HCT116 (cell line): ENCODE results near the gene ARL2BP. TPM values are rescaled to one million over a fixed set of nuclear protein-coding genes. Genes with fewer than 3 reads are reported as not detected.

ENCODE experiments used
- ATAC-seq: fragments of 200-7000 bp; cut with Tn5 transposase; 2 replicates; pipeline ENCODE4 v1.9.1; 2020; ENCODE audit warnings: mild to moderate bottlenecking, moderate library complexity
- BruUV-seq: library from RNA; stranded (reverse); fragments of 400-500 nt; replicated peaks from 2 replicates; lab custom pipeline; 2021; lab: Mats Ljungman, UMichigan
- CTCF ChIA-PET: fragments of 300-600 bp; sonication (Branson Sonifier 250); formaldehyde crosslinking; loops from one replicate; lab custom pipeline; 2021; ENCODE audit warnings: antibody characterized with exemption; lab: Charles Lee
- POLR2A ChIA-PET: fragments of 300-600, 350-600 bp; sonication (Branson Sonifier 250); formaldehyde crosslinking; loops from one replicate; lab custom pipeline; 2021; ENCODE audit warnings: antibody characterized with exemption; lab: Charles Lee
- RAD21 ChIA-PET, 2 experiments: fragments of 300-600 bp; sonication (Branson Sonifier 250); formaldehyde crosslinking; loops; one replicate each; lab custom pipeline; 2023; ENCODE audit warnings: low total read pairs in 2 of 2; ENCODE audit not compliant: uncharacterized antibody in 2 of 2, unreplicated experiment in 2 of 2, low non-redundant PET in 1 of 2; lab: Charles Lee
- DNase-seq: peaks from one replicate; pipeline ENCODE4 v3.0.0-alpha.2; 2010; ENCODE audit warnings: low read depth, low spot score
- H2AFZ ChIP-seq: fragments of 200-600 bp; shearing (Covaris generic), sonication (generic); 2 replicates; pipeline ENCODE4 v1.6.1; 2017; ENCODE audit warnings: low read depth, mixed run types, mixed read lengths, antibody characterized with exemption, low read length; ENCODE audit not compliant: poor library complexity, severe bottlenecking
- H3K27ac ChIP-seq: 2 replicates; pipeline ENCODE4 v1.5.1; 2012; ENCODE audit warnings: low read depth, low read length
- H3K27me3 ChIP-seq: fragments of 200-600 bp; sonication (generic); 2 replicates; pipeline ENCODE4 v1.6.1; 2016; ENCODE audit warnings: mixed run types, low read length, mixed read lengths; ENCODE audit not compliant: insufficient read depth
- H3K36me3 ChIP-seq, 2 experiments: fragments of 200-500 bp in 1 of 2; fragments of 200-600 bp in 1 of 2; sonication (Bioruptor generic) in 1 of 2; sonication (generic) in 1 of 2; 2 replicates each; pipeline versions ENCODE4 v1.5.1 to v1.6.1; 2014 to 2016; ENCODE audit warnings: low read length in 2 of 2, inconsistent platforms in 1 of 2, mixed read lengths in 1 of 2, mixed run types in 1 of 2; ENCODE audit not compliant: insufficient read depth in 2 of 2, control insufficient read depth in 1 of 2
- H3K4me1 ChIP-seq, 2 experiments: fragments of 200-600 bp in 1 of 2; sonication (generic) in 1 of 2; 2 replicates each; pipeline versions ENCODE4 v1.5.1 to v1.6.1; 2012 to 2017; ENCODE audit warnings: low read length in 2 of 2, inconsistent platforms in 1 of 2, mild to moderate bottlenecking in 1 of 2, mixed read lengths in 1 of 2, mixed run types in 1 of 2, moderate library complexity in 1 of 2; ENCODE audit not compliant: insufficient read depth in 2 of 2, control insufficient read depth in 1 of 2
- H3K4me2 ChIP-seq: fragments of 200-600 bp; sonication (generic); 2 replicates; pipeline ENCODE4 v1.6.1; 2017; ENCODE audit warnings: mixed run types, low read length, mixed read lengths
- H3K4me3 ChIP-seq, 2 experiments: fragments of 200-600 bp in 1 of 2; sonication (generic) in 1 of 2; replicated peaks in 1 of 2; 2 replicates each; pipeline ENCODE4 v1.5.1; 2011 to 2016; ENCODE audit warnings: low read length in 2 of 2, control low read depth in 1 of 2, low read depth in 1 of 2, mild to moderate bottlenecking in 1 of 2, mixed read lengths in 1 of 2, mixed run types in 1 of 2
- H3K79me2 ChIP-seq: fragments of 200-600 bp; sonication (generic); 2 replicates; pipeline ENCODE4 v1.6.1; 2017; ENCODE audit warnings: mild to moderate bottlenecking, mixed run types, low read length, moderate library complexity, mixed read lengths; ENCODE audit not compliant: insufficient read depth
- H3K9ac ChIP-seq: fragments of 200-600 bp; sonication (generic); 2 replicates; pipeline ENCODE4 v1.6.1; 2016; ENCODE audit warnings: low read length, mixed read lengths
- H3K9me2 ChIP-seq: fragments of 200-600 bp; sonication (generic), shearing (Covaris generic); 2 replicates; pipeline ENCODE4 v1.6.1; 2017; ENCODE audit warnings: mixed run types, mild to moderate bottlenecking, moderate library complexity; ENCODE audit not compliant: insufficient read depth
- H3K9me3 ChIP-seq, 2 experiments: fragments of 200-500 bp in 1 of 2; fragments of 200-600 bp in 1 of 2; sonication (Bioruptor generic) in 1 of 2; sonication (generic) in 1 of 2; 2 replicates each; pipeline ENCODE4 v1.6.1; 2014 to 2017; ENCODE audit warnings: low read length in 2 of 2, mixed read lengths in 2 of 2, inconsistent platforms in 1 of 2, low read depth in 1 of 2, mild to moderate bottlenecking in 1 of 2, mixed run types in 1 of 2, moderate library complexity in 1 of 2; ENCODE audit not compliant: control insufficient read depth in 1 of 2, insufficient read depth in 1 of 2
- H4K20me1 ChIP-seq: fragments of 200-600 bp; sonication (generic), shearing (Covaris generic); 2 replicates; pipeline ENCODE4 v1.6.1; 2017; ENCODE audit warnings: mixed run types, mild to moderate bottlenecking, moderate library complexity; ENCODE audit not compliant: insufficient read depth
- CBX3 ChIP-seq: IDR thresholded peaks from 2 replicates; pipeline ENCODE4 v1.6.1; 2012; ENCODE audit warnings: low read depth
- CEBPB ChIP-seq: IDR thresholded peaks from 2 replicates; pipeline ENCODE4 v1.6.1; 2012; ENCODE audit warnings: low read depth
- EGR1 ChIP-seq: IDR thresholded peaks from 2 replicates; pipeline ENCODE4 v1.6.1; 2012; ENCODE audit warnings: low read depth
- ELF1 ChIP-seq: IDR thresholded peaks from 2 replicates; pipeline ENCODE4 v1.6.1; 2012; ENCODE audit warnings: low read depth, borderline replicate concordance
- EZH2 ChIP-seq: fragments of 200-600 bp; sonication (generic); IDR thresholded peaks from 2 replicates; pipeline ENCODE4 v1.6.1; 2017; ENCODE audit warnings: antibody characterized with exemption, mixed run types
- FOSL1 ChIP-seq: IDR thresholded peaks from 2 replicates; pipeline ENCODE4 v1.6.1; 2012; ENCODE audit warnings: low read depth
- JUND ChIP-seq: IDR thresholded peaks from 2 replicates; pipeline ENCODE4 v1.6.1; 2012
- POLR2AphosphoS5 ChIP-seq: IDR thresholded peaks from 2 replicates; pipeline ENCODE4 v1.6.1; 2011; ENCODE audit warnings: mild to moderate bottlenecking, low read depth, low read length, moderate library complexity
- SIN3A ChIP-seq: IDR thresholded peaks from 2 replicates; pipeline ENCODE4 v1.6.1; 2012; ENCODE audit warnings: low read depth
- SP1 ChIP-seq: IDR thresholded peaks from 2 replicates; pipeline ENCODE4 v1.6.1; 2012; ENCODE audit warnings: low read depth
- SRF ChIP-seq: IDR thresholded peaks from 2 replicates; pipeline ENCODE4 v1.6.1; 2012; ENCODE audit warnings: low read depth
- TCF7L2 ChIP-seq: IDR thresholded peaks from 2 replicates; pipeline ENCODE4 v1.7.0; 2011; ENCODE audit warnings: borderline replicate concordance, inconsistent platforms; ENCODE audit not compliant: insufficient read depth, insufficient read length; ENCODE audit errors: extremely low read depth
- ZFX ChIP-seq: fragments of 450-650 bp; IDR thresholded peaks from 2 replicates; pipeline ENCODE4 v1.6.1; 2017
- ZNF274 ChIP-seq: fragments of 200-500 bp; sonication (Bioruptor generic); IDR thresholded peaks from 2 replicates; pipeline ENCODE4 v1.6.1; 2014; ENCODE audit warnings: mild to moderate bottlenecking, low read depth, low read length, inconsistent platforms
- intact Hi-C: fragments of 100-400 bp; cut with micrococcal nuclease; formaldehyde crosslinking; loops from 2 replicates; pipeline ENCODE4 v1.10.0; 2022
- total RNA-seq: library from RNA; stranded (reverse); gene quantifications from one replicate; pipeline ENCODE4 v1.2.1, GENCODE V29; 2021; ENCODE audit not compliant: unreplicated experiment
- TF ChIP-seq, protein P1 (sequence below), 3 experiments: fragments of 200-600 bp in 1 of 3; sonication (generic) in 1 of 3; IDR thresholded peaks in 2 of 3; conservative IDR thresholded peaks in 1 of 3; 2 replicates each; pipeline ENCODE4 v1.5.1; 2012 to 2017; ENCODE audit warnings: low read depth in 2 of 3, low read length in 2 of 3, antibody characterized with exemption in 1 of 3, borderline replicate concordance in 1 of 3, control low read depth in 1 of 3, mild to moderate bottlenecking in 1 of 3, mixed read lengths in 1 of 3, mixed run types in 1 of 3, moderate library complexity in 1 of 3; ENCODE audit not compliant: insufficient read depth in 1 of 3
- TF ChIP-seq, protein P2 (sequence below): IDR thresholded peaks from 2 replicates; pipeline ENCODE4 v1.6.1; 2012; ENCODE audit warnings: low read depth
- TF ChIP-seq, protein P3 (sequence below): IDR thresholded peaks from 2 replicates; pipeline ENCODE4 v1.6.1; 2011; ENCODE audit warnings: mild to moderate bottlenecking, low read length, moderate library complexity; ENCODE audit not compliant: insufficient replicate concordance; ENCODE audit errors: extremely low read depth
- TF ChIP-seq, protein P4 (sequence below): IDR thresholded peaks from 2 replicates; pipeline ENCODE4 v1.6.1; 2012

ARL2BP gene
- total RNA-seq, 1 experiment from 2014 or later, result 28.8 TPM

DNA sequence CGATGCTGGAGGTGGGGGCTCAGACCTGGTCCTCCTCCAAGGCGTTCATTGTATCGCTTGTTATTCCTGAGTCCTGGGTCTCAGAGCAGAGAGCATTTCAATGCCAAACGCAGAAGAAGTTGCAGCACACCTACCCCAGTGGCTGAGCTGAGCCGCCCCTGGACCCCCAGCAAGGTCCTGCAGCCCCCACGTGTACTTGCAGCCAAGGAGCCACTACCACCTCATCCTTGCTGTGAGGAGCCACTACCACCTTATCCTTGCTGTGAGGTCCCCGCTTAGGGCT is 25.9 kb downstream of the ARL2BP start:
- Histone ChIP-seq H3K4me3 (no peak overlapping the region), H2AFZ (no peak overlapping the region), H3K9me2 (no peaks in the 10 kb centered on the region), H4K20me1 (no peaks in the 10 kb centered on the region), H3K4me1 (no peaks in the 10 kb centered on the region; a peak in 2 of 4 replicates), H3K27me3 (no peaks in the 10 kb centered on the region), H3K36me3 (no peaks in the 10 kb centered on the region), H3K27ac (no peak overlapping the region), H3K79me2 (no peaks in the 10 kb centered on the region), H3K9ac (no peak overlapping the region), H3K4me2 (no peak overlapping the region), H3K9me3 (no peaks in the 10 kb centered on the region)
- ATAC-seq, result no peak
- TF ChIP-seq CBX3 (no peak), POLR2AphosphoS5 (no peak), EZH2 (no peak), JUND (no peak), ZNF274 (no peak), SRF (no peak), CEBPB (no peak), EGR1 (no peak), TCF7L2 (no peak), SP1 (no peak), ZFX (no peak), ELF1 (no peak), SIN3A (no peak), FOSL1 (no peak)
- TF ChIP-seq, protein P1, sequence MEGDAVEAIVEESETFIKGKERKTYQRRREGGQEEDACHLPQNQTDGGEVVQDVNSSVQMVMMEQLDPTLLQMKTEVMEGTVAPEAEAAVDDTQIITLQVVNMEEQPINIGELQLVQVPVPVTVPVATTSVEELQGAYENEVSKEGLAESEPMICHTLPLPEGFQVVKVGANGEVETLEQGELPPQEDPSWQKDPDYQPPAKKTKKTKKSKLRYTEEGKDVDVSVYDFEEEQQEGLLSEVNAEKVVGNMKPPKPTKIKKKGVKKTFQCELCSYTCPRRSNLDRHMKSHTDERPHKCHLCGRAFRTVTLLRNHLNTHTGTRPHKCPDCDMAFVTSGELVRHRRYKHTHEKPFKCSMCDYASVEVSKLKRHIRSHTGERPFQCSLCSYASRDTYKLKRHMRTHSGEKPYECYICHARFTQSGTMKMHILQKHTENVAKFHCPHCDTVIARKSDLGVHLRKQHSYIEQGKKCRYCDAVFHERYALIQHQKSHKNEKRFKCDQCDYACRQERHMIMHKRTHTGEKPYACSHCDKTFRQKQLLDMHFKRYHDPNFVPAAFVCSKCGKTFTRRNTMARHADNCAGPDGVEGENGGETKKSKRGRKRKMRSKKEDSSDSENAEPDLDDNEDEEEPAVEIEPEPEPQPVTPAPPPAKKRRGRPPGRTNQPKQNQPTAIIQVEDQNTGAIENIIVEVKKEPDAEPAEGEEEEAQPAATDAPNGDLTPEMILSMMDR (IDR thresholded peaks at IDR 0.05 in 2 of 3, conservative IDR thresholded peaks at IDR 0.05 in 1 of 3; ENCODE audit: borderline replicate concordance in 1 of 3, insufficient read depth in 1 of 3, low read depth in 2 of 3, low read length in 2 of 3), result no peak
- TF ChIP-seq, protein P2, sequence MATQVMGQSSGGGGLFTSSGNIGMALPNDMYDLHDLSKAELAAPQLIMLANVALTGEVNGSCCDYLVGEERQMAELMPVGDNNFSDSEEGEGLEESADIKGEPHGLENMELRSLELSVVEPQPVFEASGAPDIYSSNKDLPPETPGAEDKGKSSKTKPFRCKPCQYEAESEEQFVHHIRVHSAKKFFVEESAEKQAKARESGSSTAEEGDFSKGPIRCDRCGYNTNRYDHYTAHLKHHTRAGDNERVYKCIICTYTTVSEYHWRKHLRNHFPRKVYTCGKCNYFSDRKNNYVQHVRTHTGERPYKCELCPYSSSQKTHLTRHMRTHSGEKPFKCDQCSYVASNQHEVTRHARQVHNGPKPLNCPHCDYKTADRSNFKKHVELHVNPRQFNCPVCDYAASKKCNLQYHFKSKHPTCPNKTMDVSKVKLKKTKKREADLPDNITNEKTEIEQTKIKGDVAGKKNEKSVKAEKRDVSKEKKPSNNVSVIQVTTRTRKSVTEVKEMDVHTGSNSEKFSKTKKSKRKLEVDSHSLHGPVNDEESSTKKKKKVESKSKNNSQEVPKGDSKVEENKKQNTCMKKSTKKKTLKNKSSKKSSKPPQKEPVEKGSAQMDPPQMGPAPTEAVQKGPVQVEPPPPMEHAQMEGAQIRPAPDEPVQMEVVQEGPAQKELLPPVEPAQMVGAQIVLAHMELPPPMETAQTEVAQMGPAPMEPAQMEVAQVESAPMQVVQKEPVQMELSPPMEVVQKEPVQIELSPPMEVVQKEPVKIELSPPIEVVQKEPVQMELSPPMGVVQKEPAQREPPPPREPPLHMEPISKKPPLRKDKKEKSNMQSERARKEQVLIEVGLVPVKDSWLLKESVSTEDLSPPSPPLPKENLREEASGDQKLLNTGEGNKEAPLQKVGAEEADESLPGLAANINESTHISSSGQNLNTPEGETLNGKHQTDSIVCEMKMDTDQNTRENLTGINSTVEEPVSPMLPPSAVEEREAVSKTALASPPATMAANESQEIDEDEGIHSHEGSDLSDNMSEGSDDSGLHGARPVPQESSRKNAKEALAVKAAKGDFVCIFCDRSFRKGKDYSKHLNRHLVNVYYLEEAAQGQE, result no peak
- TF ChIP-seq, protein P3, sequence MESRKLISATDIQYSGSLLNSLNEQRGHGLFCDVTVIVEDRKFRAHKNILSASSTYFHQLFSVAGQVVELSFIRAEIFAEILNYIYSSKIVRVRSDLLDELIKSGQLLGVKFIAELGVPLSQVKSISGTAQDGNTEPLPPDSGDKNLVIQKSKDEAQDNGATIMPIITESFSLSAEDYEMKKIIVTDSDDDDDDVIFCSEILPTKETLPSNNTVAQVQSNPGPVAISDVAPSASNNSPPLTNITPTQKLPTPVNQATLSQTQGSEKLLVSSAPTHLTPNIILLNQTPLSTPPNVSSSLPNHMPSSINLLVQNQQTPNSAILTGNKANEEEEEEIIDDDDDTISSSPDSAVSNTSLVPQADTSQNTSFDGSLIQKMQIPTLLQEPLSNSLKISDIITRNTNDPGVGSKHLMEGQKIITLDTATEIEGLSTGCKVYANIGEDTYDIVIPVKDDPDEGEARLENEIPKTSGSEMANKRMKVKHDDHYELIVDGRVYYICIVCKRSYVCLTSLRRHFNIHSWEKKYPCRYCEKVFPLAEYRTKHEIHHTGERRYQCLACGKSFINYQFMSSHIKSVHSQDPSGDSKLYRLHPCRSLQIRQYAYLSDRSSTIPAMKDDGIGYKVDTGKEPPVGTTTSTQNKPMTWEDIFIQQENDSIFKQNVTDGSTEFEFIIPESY, result no peak
- TF ChIP-seq, protein P4, sequence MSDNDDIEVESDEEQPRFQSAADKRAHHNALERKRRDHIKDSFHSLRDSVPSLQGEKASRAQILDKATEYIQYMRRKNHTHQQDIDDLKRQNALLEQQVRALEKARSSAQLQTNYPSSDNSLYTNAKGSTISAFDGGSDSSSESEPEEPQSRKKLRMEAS, result no peak
- ChIA-PET POLR2A (no interaction called here), RAD21 (no interaction called here), CTCF (no interaction called here)
- no TSS peak for BruUV-seq
- no peak for DNase-seq
- intact Hi-C loops, result no loop called here
